ENCODE measurements around the gene HECTD3.
A peak's percentile ranks its signal among the peaks of the same experiment; 100 is the strongest.
"Not testable (repeated sequence)": the region's sequence is repeated elsewhere in the genome, so short reads cannot be mapped to it uniquely, and the experiment has no call there.

The HECTD3 gene

GRCh38 chr1:45013551-45014209, 2.6 kb upstream of the HECTD3 start:
- no peak for DNase-seq

- no peak for DNase-seq
Measured at GRCh38 chr1:45012639-45013278, 1.6 kb upstream of the HECTD3 start.

GRCh38 chr1:45011837-45012638, 914 bp upstream of the HECTD3 start, which contains the start of gene UROD:
Gene UROD, plus strand, starts transcription at chr1:45012254. Its CDS starts 12 bp downstream, at chr1:45012266.
- peak; percentile 58 to 83 (median 68) for DNase-seq

- no peak for DNase-seq
Measured at GRCh38 chr1:45009956-45010854, 919 bp downstream of the HECTD3 start.

GRCh38 chr1:45009296-45009865, 1.7 kb downstream of the HECTD3 start:
- DNase-seq: no peak

- no peak for DNase-seq
Measured at GRCh38 chr1:45008516-45008915, 2.6 kb downstream of the HECTD3 start.

- no peak for DNase-seq
Measured at GRCh38 chr1:45008076-45008475, 3.0 kb downstream of the HECTD3 start.

GRCh38 chr1:45007311-45007710, 3.8 kb downstream of the HECTD3 start:
- no peak for DNase-seq

- no peak for DNase-seq
Measured at GRCh38 chr1:45005761-45006160, 5.4 kb downstream of the HECTD3 start.

- no peak for DNase-seq
Measured at GRCh38 chr1:45004281-45004920, 6.7 kb downstream of the HECTD3 start.

- no peak for DNase-seq
Measured at GRCh38 chr1:45003741-45004140, 7.4 kb downstream of the HECTD3 start.

- DNase-seq: no peak
Measured at GRCh38 chr1:45002650-45003645, 8.2 kb downstream of the HECTD3 start.

- not testable (repeated sequence) for DNase-seq
Measured at GRCh38 chr1:45001576-45001975, 9.5 kb downstream of the HECTD3 start.

GRCh38 chr1:45001011-45001481, 10.1 kb downstream of the HECTD3 start:
- DNase-seq: no peak

- no peak for DNase-seq
Measured at GRCh38 chr1:44999232-44999631, 11.9 kb downstream of the HECTD3 start.

GRCh38 chr1:44995467-44996238, 15.5 kb downstream of the HECTD3 start:
- no peak for DNase-seq

- no peak for DNase-seq
Measured at GRCh38 chr1:44994309-44994898, 16.7 kb downstream of the HECTD3 start.

GRCh38 chr1:44988531-44989156, 22.5 kb downstream of the HECTD3 start:
- DNase-seq: no peak

All from activated naive CD4-positive, alpha-beta T cell (primary cell).